G401 (cell line): ENCODE data around the gene LNX1. TPM values are rescaled to one million over a fixed set of nuclear protein-coding genes. Genes with fewer than 3 reads are reported as not detected.

ENCODE experiments used
- DNase-seq: peaks from one replicate; pipeline ENCODE4 v3.0.0-alpha.2; 2015; ENCODE audit warnings: low spot score
- in situ Hi-C: cut with HindIII; loops from 2 replicates; pipeline ENCODE4 v1.10.0; 2016; ENCODE audit warnings: low sequenced_read_pairs, mixed read lengths
- total RNA-seq: library from RNA; depleted of rRNA; stranded (reverse); fragments of >200 nt; shearing (Covaris generic); gene quantifications from 2 replicates; pipeline ENCODE4 v1.2.3, GENCODE V29; 2014

The LNX1 gene
- total RNA-seq, 1 experiment from 2014 or later: not detected

GRCh38 chr4:53510321-53510720 is 81.0 kb downstream of the LNX1 start:
- no peak for DNase-seq
- in situ Hi-C loops: no loop called here

GRCh38 chr4:53508446-53508845 is 82.8 kb downstream of the LNX1 start:
- in situ Hi-C loops: no loop called here
- no peak for DNase-seq

GRCh38 chr4:53507671-53508286 is 83.5 kb downstream of the LNX1 start:
- no peak for DNase-seq
- in situ Hi-C loops: no loop called here

- in situ Hi-C loops: no loop called here
- DNase-seq: no peak
Measured at GRCh38 chr4:53507058-53507457, 84.2 kb downstream of the LNX1 start.

GRCh38 chr4:53505947-53506346 is 85.3 kb downstream of the LNX1 start:
- in situ Hi-C loops: no loop called here
- no peak for DNase-seq

- DNase-seq: no peak
- in situ Hi-C loops: no loop called here
Measured at GRCh38 chr4:53502094-53502493, 89.2 kb downstream of the LNX1 start.

- DNase-seq: no peak
- in situ Hi-C loops: no loop called here
Measured at GRCh38 chr4:53501561-53501960, 89.7 kb downstream of the LNX1 start.

- in situ Hi-C loops: no loop called here
- DNase-seq: no peak
Measured at GRCh38 chr4:53500546-53500945, 90.7 kb downstream of the LNX1 start.

- in situ Hi-C loops: no loop called here
- no peak for DNase-seq
Measured at GRCh38 chr4:53499791-53500190, 91.5 kb downstream of the LNX1 start.

- in situ Hi-C loops: no loop called here
- DNase-seq: no peak
Measured at GRCh38 chr4:53498706-53499105, 92.6 kb downstream of the LNX1 start.

GRCh38 chr4:53497487-53498244 is 93.6 kb downstream of the LNX1 start:
- no peak for DNase-seq

GRCh38 chr4:53494851-53495250 is 96.4 kb downstream of the LNX1 start:
- in situ Hi-C loops: no loop called here

More at GRCh38 chr4:53497487-53498244, 93.6 kb downstream of the LNX1 start:
- in situ Hi-C loops: no loop called here

GRCh38 chr4:53490965-53491622 is 100.2 kb downstream of the LNX1 start:
- in situ Hi-C loops: no loop called here
- DNase-seq: peak; percentile 33

More at GRCh38 chr4:53494851-53495250, 96.4 kb downstream of the LNX1 start:
- no peak for DNase-seq

- in situ Hi-C loops: no loop called here
- no peak for DNase-seq
Measured at GRCh38 chr4:53490161-53490956, 100.9 kb downstream of the LNX1 start.

- in situ Hi-C loops: no loop called here
- DNase-seq: no peak
Measured at GRCh38 chr4:53489279-53489889, 101.9 kb downstream of the LNX1 start.

- DNase-seq: no peak
- in situ Hi-C loops: no loop called here
Measured at GRCh38 chr4:53487766-53488165, 103.5 kb downstream of the LNX1 start.

- DNase-seq: no peak
- in situ Hi-C loops: no loop called here
Measured at GRCh38 chr4:53485658-53486040, 105.6 kb downstream of the LNX1 start.

- DNase-seq: no peak
- in situ Hi-C loops: no loop called here
Measured at GRCh38 chr4:53484911-53485657, 106.2 kb downstream of the LNX1 start.

GRCh38 chr4:53483250-53483649 is 108.0 kb downstream of the LNX1 start:
- in situ Hi-C loops: no loop called here
- no peak for DNase-seq
